Measurements from ENCODE around the gene ADGRF1.
"Not testable (repeated sequence)": the region's sequence is repeated elsewhere in the genome, so short reads cannot be mapped to it uniquely, and the experiment has no call there.

The ADGRF1 gene

GRCh38 chr6:47022191-47022590, 19.9 kb downstream of the ADGRF1 start:
- no peak for DNase-seq

- DNase-seq, result no peak
These were observed 22.2 kb downstream of the ADGRF1 start for GRCh38 chr6:47019941-47020340.

GRCh38 chr6:47016909-47017308, 25.2 kb downstream of the ADGRF1 start:
- no peak for DNase-seq

DNA sequence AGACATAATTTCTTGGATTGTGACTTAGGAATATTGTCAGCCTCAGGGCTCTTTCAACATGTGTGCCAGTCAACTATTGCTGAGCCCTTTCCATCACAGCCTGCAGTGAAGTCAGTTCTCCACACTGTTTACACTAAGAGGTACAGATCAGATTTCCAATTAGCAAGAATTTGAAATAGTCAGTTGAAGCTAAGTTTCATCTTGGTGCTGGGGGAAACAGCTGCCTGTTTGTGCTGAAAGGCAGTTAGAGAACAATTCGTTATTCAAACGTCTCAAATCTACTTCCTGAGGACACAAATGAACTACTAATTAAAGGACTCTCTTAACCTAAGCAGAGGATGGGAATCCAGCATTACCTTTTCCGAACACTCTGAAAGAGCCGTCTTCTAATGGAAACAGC, 25.9 kb downstream of the ADGRF1 start:
- peak; percentile 23 to 79 (median 26) for DNase-seq

DNA sequence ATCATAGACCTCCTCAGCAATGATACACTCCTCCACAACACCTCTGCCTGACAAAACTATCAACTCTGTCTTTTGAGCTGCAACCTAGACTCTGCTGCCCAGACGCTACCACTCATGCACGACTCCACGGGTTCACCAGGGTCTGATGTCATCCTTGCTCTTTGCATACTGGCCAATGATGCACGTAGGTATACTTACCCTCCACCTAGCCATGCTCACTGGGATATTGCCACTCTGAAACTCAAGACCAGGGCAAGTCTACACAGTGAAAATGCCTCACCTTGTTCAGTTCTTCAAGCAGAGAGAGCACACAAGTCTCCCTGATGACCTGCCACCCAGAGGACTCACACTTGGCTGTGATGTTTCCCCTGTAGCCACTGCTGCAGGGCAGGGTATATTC, 27.7 kb downstream of the ADGRF1 start:
- no peak for DNase-seq

DNA sequence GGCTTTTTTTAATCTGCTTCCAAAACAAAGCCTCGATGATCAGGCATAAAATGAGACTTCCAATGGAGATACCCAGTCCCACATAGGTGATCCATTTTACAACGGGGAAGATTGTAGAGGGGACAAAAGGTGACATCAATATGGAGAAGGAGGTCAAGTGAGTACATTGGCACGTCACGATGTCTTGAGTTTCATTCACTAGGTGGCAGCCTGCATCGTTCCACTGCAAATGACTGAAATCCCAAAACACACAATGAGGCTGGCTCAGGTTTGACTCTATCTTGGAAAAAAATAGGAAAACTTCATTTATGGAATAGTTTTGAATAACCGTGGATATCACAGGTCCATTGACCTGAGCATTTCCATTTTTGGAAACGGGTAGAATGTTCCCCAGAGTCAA, 32.5 kb downstream of the ADGRF1 start:
- no peak for DNase-seq

- no peak for DNase-seq
These were observed 33.8 kb downstream of the ADGRF1 start for GRCh38 chr6:47008397-47008763.

GRCh38 chr6:47007657-47008396, 34.3 kb downstream of the ADGRF1 start:
- DNase-seq, result no peak

DNA sequence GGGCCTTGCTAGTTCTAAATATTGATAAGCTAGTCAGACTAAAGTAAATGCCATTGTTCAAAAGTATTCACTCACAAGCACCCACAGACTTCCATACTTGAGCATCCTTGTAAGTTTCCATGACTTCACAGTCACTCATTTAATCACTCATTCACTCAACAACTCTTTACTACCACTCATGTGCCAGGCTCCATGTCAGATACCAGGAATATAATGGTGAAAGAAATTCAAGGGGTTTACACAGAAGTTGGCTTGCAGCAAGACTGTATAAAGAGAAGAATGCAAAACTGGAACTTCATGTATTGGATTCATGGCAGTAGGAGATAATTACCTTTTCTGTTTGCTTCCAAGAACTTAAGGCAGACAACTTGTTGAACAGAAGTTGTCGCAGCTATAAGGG, 36.6 kb downstream of the ADGRF1 start:
- no peak for DNase-seq

DNA sequence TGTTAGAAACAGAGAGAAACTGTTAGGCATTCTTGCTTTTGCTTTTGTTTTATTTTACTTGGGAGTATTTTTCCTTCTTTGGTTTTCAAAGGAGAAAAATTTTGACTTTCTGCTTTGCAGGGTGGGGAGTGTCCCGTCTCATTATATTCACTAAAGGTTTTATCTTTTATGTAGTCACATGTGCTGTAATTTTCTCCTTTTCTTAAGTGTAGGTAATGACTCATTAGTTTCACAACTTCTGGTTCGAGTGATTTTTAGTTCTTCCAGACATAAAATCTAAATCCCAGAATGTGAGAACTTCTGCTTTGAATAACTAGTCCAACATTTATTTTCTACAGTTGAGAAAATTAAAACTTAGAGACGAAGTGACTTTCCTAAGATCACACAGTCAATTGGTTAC, 37.7 kb downstream of the ADGRF1 start:
- DNase-seq, result no peak

DNA sequence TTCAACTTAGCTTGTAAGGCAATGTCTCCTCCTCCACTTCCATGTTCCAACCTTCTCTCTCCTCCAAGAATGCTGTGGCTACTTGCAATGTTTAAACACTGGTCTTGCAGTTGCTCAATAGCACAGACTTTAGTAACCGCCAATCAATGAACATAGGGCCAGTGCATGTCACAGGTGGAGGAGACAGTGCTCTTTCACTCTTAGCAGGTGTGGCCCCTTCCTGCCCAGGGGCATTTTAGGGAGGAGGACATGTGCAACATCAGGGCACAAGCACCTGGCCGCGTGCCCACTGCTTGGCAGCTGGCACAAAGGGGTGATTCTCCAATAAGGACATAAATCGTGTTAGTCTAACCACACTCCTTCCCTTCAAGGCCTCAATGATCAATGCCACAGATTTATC, 41.3 kb downstream of the ADGRF1 start:
- peak in 2 of 3 experiments; percentile 31 to 69 for DNase-seq

DNA sequence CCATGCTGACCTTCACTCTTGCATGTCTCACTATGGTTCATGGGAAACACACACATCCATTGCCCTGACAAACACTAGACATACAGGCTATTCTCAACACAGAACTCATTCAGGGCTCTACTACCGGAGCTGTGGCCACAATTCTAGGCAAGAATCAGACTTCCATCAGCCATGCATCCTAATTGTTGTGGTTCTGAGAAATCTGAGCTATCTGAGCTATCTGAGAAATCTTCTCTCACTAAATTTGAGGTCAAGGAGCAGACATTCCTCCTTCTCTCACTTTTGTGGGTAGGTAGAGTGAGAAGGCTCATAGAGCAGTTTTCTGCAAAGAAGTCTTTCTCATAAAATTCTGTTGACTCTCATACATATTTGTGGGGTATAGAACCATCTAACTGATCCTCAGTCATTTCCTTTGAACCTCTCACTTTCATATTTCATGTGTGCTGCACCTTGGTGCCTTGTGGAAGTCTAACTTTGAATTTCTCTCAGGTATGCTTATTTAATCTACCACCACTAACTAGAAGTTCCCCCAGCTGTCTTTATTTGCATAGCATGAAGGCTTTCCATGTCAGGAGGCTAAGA, 43.6 kb downstream of the ADGRF1 start:
- no peak for DNase-seq

GRCh38 chr6:46997646-46998045, 44.5 kb downstream of the ADGRF1 start:
- no peak for DNase-seq

GRCh38 chr6:46996860-46997641, 45.1 kb downstream of the ADGRF1 start:
- DNase-seq, result no peak

DNA sequence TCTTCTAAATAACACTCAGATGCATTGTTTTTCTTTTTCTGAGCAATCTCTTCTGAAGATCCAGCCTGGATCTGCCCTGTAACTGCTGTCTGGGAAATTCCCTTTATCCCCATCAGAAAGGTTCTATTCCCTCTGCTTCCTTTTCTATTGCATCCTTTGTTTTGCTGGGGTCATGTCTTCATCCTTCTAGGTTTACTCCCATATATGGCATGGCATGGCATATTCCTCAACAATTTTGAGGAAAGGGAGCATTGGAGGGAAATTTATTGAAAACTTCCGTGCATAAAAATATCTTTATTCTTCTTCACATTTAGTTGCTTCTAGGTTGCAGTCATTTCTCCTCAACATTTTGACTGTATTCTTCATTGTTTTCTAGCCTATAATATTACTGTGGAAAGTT, 47.2 kb downstream of the ADGRF1 start:
- DNase-seq, result no peak

DNA sequence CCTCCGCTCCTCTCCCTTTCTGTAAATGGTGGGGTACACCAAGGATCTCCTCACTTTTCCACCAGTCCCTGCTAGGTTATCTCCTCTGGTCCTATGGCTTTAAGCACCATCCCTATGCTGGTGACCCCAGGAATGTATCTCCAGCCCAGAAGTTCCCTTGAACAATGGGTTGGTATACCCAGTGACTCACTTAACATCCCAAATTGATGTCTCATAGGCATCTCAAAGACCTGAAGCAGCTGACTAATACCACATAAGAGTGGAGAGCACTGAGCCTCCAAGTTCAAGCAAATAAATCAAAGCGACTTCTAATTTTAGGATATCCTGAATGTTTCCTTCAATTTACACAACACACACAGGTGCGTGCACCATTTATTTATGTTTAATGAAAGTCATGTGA, 48.3 kb downstream of the ADGRF1 start:
- DNase-seq, result no peak

- DNase-seq, result not testable (repeated sequence)
These were observed 49.7 kb downstream of the ADGRF1 start for GRCh38 chr6:46992391-46992790.

GRCh38 chr6:46990818-46991510, 51.2 kb downstream of the ADGRF1 start:
- DNase-seq, result peak; percentile 14 to 87 (median 59)

DNA sequence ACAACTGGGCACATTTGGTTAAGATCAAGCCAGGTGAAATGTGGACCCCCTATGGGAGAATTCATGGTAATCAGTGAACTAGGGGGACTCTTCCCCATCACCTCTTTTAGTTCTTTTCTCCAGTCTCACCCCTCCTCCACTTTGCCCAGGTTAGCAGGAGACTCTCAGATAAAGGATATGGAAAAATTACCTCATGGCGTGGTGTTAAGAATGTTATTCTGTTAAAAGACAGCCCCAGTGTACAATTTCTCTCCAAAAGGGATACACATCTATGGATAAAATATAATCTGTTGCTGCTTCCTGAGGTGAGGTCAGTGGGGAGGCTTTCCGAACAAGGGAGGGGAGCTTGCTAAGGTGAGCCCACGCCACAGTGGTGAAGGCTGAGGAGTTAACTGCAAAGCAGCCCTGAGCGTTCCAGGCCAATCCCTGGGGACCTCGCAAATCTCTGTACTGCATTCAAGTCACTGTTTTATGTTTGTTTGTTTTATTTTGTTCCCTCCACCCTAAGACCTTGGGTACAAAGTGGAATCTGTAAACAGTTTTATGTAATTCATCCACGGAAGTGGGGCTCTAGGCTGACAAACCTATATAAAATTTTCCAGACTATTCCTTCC, 52.0 kb downstream of the ADGRF1 start:
- DNase-seq, result peak in 1 of 3 experiments; percentile 46

DNA sequence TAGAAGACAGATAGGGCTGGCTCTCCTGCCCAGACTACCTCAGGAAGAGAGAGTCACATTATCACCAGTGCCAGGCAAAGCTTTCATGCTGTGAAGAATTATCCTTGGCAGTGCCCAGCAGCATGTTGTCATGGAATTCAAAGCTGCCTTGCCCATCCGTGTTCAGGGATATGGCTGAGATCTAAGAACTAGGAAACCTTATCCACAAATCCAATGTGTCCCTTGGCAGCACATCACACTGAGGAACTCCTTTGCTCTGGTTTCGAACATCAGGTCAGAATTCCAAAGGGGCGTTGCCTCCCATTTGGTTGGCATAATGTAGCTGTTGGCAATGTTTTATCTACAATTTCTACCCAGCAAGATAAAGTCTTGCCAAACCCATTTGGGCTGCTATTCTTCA, 52.7 kb downstream of the ADGRF1 start:
- DNase-seq, result no peak

DNA sequence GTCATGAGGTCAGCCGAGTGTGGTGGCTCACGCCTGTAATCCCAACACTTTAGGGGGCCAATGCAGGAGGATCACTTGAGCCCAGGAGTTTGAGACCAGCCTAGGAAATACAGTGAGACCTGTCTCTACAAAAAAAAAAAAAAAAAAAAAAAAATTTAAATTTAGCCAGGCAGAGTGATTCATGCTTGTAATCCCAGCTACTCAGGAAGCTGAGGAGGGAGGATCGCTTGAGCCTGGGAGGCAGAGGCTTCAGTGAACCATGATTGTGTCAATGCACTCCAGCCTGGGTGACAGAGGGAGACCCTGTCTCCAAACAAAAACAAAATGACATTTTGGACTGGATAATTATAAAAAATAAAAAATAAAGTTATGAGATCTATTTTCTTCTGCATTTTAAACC, 56.2 kb downstream of the ADGRF1 start:
- DNase-seq, result no peak

DNA sequence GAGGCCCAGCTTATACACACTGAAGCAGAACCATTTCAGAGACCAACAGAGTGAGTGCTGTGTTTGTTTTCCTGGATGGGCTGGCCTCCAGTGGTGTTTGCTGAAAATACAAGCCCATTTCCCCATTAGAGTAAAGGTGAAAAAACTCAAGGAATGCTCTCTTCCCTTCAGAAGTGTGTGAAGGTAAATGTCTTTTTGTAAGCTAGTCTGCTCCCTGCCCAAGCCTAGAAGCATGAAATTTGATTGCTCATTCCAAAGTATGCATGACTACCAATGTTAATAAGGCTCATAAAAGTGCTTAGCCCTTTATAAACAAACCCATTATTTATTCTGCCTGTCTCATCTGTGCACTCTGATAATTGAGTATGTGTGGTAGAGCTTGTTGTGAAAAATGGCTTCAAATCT, 59.1 kb downstream of the ADGRF1 start:
- peak in 1 of 3 experiments; percentile 65 for DNase-seq

GRCh38 chr6:46979206-46979605, 62.9 kb downstream of the ADGRF1 start:
- no peak for DNase-seq
